Measurements from ENCODE around the gene GDF7.
"Not testable (repeated sequence)": the region's sequence is repeated elsewhere in the genome, so short reads cannot be mapped to it uniquely, and the experiment has no call there.

Gene GDF7

GRCh38 chr2:20707601-20708000 is 40.7 kb downstream of the GDF7 start:
- DNase-seq = no peak

- not testable (repeated sequence) for DNase-seq
Measured at GRCh38 chr2:20711641-20712040, 44.7 kb downstream of the GDF7 start.

- not testable (repeated sequence) for DNase-seq
Measured at GRCh38 chr2:20713585-20713984, 46.6 kb downstream of the GDF7 start.

GRCh38 chr2:20714412-20714811 is 47.5 kb downstream of the GDF7 start:
- DNase-seq = not testable (repeated sequence)

GRCh38 chr2:20716164-20716563 is 49.2 kb downstream of the GDF7 start:
- not testable (repeated sequence) for DNase-seq

- DNase-seq = no peak
Measured at GRCh38 chr2:20717641-20718040, 50.7 kb downstream of the GDF7 start.

GRCh38 chr2:20722592-20723240 is 55.8 kb downstream of the GDF7 start:
- DNase-seq = no peak

GRCh38 chr2:20723543-20723942 is 56.6 kb downstream of the GDF7 start:
- no peak for DNase-seq

- DNase-seq = no peak
Measured at GRCh38 chr2:20724500-20725053, 57.6 kb downstream of the GDF7 start.

- DNase-seq = no peak
Measured at GRCh38 chr2:20725782-20726181, 58.8 kb downstream of the GDF7 start.

GRCh38 chr2:20726913-20727312 is 60.0 kb downstream of the GDF7 start:
- no peak for DNase-seq

- DNase-seq = no peak
Measured at GRCh38 chr2:20728114-20728758, 61.3 kb downstream of the GDF7 start.

Data from SHP77 treated with DMSO at 0.1 percent for 48 hours (cell line).